Transverse colon (tissue), 4 donors: ENCODE data around the gene STARD3.

Experiments used
- CTCF ChIP-seq, 5 experiments: fragments of 200-600 bp in 3 of 5; fragments of 450-650 bp in 2 of 5; sonication (generic) in 3 of 5; IDR thresholded peaks; 1 replicate in 2 of 5; 2 replicates in 3 of 5; pipeline ENCODE4 v1.5.1; 2016 to 2017; ENCODE audit warnings: antibody characterized with exemption in 5 of 5, inconsistent platforms in 3 of 5, mild to moderate bottlenecking in 2 of 5, moderate library complexity in 1 of 5
- EP300 ChIP-seq: sonication (generic); formaldehyde crosslinking; IDR thresholded peaks from one replicate; pipeline ENCODE4 v1.6.1; 2017; ENCODE audit warnings: antibody characterized with exemption, low read depth
- POLR2A ChIP-seq: fragments of 450-650 bp; IDR thresholded peaks from one replicate; pipeline ENCODE4 v1.6.1; 2016; ENCODE audit warnings: antibody characterized with exemption, mild to moderate bottlenecking, moderate library complexity
- POLR2AphosphoS5 ChIP-seq, 3 donors: sonication (generic); formaldehyde crosslinking; IDR thresholded peaks; one replicate each; pipeline ENCODE4 v1.6.1; 2016; ENCODE audit warnings: antibody characterized with exemption in 3 of 3

- peak in 3 of 5 experiments; percentile 11 to 60 (median 33) for TF ChIP-seq CTCF (IDR thresholded peaks at IDR 0.05)
- no peak for TF ChIP-seq POLR2A
- TF ChIP-seq EP300, result no peak
- no peak for TF ChIP-seq POLR2AphosphoS5 (IDR thresholded peaks at IDR 0.05)
These were observed 68.0 kb downstream of the STARD3 start for GRCh38 chr17:39704821-39705551.
